CD4-positive, alpha-beta T cell treated with Interleukin-17A for 1 hour (primary cell): ENCODE data around the gene APRT.

Experiments
- DNase-seq: peaks from one replicate; pipeline ENCODE4 v3.0.0-alpha.2; 2020

APRT gene

GRCh38 chr16:88771294-88771772 lies 40.4 kb downstream of the APRT start:
- no peak for DNase-seq

DNA sequence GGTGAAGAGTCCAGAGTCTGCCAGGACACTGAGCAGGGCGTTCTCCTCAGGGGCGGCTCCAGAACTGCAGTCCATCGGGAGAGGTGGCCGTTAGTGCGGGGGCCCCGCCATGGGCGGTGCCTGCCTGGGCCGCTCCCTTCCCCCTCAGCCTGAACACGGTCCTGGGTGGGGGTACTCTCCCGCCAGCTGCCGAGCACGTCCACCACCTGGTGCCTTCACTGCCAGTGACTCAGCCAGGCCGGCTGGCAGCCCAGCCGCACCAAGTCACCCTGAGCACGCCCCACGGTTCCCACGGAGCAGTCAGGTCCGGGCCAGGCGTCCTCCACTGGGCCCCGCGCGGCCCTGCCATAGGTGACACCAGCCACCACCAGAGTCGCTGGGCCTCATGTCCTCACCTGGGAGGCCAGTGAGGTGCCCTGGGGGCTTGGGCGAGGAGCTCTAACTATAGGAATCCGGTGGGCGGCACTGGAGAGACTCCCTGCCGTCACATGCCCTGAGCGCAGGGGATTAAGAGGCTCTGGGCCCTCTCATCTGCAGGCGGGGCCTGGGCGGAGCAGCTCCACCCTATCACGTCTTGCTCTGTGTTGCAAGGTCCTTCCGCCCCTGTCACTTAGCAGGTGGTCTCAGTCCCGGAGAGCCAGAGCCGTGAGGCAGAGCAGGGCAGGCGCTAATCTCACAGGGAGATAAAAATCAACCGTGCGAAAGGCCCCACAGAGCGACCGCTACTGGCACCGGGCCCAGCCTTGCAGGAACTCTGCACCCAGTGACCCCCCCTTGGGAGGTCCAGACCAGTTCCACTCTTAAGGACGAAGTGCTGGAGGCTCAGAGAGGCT lies 41.1 kb downstream of the APRT start:
- no peak for DNase-seq

DNA sequence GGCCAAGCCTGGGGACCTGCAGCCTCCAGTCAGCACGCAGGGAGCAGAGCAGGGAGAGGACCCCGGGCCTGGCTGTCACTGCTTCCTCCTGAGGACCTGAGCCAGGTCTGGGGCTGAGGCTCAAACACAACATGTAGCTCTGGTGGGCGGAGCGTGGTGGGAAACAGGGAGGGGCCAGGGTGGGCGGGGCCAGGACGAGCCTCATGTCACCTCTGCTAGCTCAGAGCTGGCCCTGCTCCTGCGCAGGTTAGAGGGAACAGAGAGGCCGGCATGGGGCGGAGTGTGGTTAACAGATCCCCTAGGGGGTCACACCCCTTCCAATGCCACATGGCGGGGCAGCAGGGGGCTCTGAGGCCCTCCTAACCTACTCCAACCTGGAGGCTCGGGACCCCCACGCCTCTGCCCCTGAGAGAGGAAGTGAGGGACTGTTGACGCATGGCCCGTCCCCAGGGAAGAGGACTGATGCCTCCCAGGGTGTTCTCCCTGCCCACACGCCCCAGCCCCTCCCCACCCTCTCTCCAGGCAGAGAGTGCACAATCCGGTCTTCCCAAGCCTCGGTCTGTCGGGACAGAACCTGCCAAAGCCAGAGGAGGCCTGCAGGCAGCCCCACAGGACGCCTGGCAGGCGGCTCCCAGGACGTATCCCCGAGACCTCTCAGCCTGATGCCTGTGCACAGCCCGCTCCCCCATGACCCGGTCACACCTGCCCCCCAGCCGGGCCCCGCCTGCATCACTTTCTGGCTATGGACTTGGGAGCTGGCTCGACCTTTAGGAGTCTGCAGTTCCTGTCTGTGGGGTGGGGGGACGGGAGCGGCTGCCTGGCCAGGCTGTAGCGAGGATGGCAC lies 41.9 kb downstream of the APRT start:
- no peak for DNase-seq

DNA sequence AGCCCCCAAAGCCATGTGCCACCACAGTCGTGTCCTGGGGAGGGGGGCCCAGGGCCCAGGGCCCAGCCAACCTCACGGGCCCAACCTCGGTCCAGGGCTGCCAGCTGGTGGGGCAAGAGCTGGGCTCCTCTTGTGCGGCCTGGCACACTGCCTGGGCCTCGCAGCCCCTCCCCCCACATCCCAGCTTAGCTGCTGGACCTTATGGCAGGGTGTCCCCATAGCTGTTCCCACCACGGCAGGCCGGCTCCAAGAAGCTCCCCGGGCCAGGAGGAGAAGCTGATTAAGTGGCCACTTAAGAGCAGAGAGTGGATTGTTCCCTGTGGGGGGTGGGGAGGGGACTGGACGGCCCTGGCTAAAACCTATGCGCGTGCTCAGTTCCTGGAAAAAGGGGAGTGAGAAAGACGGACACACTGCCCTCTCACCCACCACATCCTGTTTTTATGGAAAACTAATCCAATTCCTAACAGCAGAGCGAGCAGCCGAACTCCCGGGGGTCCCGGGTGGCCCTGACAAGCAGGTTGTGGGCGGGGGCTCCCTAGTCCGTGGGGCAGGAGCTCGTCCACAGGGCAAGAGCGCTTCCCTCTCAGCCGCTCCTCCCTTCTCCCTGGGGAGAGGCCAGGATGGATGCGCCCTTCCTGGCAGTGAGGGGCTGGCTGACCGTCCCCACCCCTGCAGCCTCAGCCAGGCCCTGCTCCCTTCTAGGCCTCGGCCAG lies 43.5 kb downstream of the APRT start:
- no peak for DNase-seq

DNA sequence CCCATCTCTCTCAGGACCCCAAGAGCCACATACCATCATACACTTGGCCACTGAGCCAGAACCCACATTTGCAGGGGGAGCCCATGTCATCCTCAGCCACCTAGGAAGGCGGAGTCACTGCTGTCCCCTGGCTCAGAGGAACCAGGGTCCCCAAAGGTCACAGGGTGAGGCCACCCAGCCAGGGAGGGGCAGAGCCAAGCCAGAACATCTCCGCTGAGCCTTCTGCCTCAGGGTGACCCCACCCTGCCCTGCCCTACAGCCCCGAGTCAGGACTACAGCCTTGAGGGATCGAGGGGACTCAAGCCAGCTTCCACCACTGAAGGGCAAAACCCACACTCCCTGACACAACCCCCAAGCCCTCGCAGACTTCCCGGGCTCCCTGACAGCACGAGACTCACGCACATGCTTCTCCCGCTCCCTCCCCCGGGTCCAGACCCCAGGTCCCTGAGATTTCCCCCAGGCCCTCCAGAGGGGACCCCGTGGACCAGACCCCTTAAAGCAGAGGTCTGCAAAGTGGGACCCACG lies 44.1 kb downstream of the APRT start:
- no peak for DNase-seq

DNA sequence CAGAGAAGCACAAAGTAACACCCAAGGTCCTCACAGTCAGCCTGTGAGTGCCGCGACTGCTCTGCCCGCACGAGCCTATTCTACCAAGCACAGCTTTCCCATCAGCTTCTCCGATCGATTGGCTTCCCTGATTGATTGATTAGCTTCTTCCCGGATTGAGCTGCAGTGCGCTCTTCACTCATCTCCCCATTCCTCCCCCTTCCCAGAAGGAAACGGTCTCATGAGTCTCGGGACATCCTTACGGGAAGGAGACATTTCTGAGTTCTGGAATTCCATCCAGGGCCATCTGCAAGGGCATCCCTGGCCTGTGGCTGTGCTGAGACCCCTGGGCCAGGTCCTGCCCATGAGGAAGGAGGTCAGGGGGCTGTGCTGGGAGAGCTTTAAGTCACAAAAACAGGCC lies 44.8 kb downstream of the APRT start:
- DNase-seq = no peak

DNA sequence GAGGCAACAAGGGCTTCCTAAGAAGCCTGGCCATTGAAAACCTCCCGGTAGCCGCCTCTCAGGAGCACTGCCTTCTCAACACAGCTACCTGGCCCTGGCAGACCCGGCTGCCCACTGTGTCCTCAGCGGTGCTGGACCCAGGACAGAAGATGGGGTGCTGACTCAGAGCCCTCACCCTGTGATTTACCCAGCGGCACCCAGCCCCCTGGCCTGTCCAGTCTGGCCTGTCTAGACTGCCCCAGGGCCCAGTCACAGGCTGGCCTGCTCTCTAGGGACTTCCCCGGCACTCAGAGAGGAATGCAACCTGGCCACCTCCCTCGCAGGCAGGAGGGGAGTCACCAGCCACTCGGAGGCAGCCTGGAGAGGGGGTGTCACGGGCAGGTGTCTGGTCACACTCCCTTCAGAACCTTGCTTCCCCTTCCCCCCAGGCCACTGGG lies 46.8 kb downstream of the APRT start:
- DNase-seq = no peak

DNA sequence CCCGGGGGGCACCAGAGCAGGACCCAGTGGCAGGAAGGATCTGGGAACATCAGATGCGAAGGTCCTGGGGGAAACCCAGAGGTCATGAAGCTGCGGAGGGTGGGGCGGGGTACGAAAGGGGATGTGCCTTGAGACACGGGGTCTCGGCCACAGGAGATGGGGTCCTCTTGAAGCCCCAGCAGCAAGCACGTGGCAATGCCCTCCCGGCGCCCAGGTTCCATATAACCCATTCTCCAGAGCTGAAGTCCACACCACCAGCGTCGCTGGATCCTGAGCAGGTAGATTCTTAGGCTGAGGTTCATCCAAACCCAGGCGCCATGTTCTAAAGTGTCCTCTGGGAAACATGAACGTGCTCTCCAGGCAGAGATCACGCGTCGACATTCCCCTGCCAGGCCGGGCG lies 47.6 kb downstream of the APRT start:
- no peak for DNase-seq

DNA sequence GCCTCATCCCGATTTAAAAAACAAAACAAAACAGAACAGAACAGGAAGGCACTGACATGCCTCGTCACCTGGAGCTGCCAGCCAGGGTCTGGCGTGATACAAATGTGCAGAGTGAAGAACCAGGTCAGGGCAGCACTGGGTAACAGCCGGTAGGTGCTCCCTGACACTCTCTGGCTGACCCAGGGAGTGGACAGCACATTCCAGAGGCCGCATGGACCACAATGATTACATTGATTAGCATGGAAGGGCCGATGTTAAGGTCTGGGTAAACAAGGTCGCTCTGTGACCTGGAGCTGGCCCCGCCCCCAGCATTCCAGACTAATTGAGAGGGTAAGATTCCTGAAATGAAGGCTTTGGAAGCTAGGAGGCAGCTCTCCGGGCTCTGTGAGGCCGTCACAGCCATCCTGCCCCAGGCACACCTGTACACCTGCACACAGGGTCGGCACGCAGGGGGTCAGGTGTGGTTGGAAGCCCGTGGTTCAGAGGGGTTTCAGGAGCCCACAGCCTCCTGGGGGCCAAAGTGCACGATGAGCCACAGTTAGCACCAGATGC lies 48.1 kb downstream of the APRT start:
- no peak for DNase-seq

GRCh38 chr16:88762941-88763340 lies 48.8 kb downstream of the APRT start:
- no peak for DNase-seq

DNA sequence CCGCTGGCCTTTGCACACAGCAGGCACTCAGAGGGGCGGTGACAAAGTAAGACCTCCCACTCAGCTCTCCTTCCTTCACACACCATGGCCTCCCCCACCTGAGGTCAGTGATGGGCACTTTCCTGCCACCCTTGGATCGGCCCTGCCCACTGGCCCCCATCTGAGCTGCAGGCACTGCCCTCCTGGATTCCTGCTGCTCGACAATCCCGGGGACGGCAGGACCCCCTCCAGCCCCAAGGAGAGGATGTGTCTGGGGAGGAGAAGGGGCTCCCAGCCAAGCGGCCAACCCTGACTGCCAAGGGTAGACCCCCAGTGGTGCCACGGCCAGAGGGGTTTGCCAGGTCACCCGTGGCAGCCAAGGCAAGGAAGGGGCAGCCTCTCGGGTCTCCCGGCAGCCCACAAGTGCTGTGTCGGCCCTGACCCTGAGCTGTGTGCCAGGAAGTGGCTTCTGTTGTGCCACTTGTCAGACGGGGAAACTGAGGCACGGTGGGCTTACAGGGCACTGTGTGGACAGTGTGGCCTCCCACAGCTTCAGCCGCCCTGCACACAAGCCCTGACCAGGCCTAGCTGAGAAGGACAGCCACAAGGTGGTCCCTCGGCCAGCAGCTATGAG lies 49.4 kb downstream of the APRT start:
- no peak for DNase-seq

GRCh38 chr16:88761830-88762229 lies 49.9 kb downstream of the APRT start:
- DNase-seq = no peak

DNA sequence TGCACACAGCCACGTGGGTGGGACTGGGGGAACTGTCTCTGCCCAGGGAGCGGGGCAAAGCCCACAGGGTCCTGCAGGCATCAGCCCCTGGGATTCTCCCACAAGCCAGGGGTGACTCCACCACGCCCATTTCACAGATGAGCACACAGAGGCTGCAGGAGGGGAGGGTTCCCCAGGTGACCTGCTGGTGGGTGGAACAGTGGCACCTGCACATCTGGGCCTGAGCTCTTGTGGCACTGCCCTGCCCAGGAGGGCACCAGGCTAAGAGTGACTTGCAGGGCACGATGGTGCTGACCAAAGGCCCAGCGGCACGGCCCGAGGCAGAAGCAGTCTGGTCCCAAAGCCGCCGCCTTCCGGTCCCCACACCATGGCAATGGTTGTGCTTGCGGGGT lies 50.6 kb downstream of the APRT start:
- DNase-seq = no peak

DNA sequence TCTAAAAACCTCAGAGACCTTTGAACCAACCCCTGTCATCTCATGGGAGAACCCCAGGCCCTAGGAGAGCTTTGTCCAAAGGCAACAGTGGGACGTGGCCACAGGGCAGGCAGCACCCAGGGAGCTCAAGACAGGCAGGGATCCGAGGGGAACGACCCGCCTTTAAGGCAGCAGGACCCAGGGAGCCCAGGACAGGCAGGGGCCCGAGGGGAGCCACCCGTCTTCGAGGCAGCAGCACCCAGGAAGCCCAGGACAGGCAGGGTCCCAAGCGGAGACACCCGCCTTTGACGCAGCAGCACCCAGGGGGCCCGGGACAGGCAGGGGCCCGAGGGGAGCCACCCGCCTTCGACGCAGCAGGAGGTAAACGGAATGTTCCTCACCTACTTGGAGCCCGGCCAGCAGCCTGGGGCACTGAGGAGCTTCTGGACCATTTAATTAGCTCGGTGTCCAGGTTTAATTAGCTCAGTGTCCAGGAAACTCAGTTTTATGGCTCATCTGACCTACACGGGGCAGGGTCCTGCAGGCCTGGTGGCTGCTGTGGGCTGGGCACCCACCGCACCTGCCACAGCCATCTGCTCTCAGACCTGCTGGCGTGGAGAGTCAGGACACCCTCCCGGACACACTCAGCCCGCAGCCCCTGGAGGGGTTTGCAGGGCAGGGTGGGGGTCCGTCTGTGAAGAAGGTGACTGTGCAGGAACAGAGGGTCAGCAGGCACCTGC lies 51.1 kb downstream of the APRT start:
- no peak for DNase-seq

DNA sequence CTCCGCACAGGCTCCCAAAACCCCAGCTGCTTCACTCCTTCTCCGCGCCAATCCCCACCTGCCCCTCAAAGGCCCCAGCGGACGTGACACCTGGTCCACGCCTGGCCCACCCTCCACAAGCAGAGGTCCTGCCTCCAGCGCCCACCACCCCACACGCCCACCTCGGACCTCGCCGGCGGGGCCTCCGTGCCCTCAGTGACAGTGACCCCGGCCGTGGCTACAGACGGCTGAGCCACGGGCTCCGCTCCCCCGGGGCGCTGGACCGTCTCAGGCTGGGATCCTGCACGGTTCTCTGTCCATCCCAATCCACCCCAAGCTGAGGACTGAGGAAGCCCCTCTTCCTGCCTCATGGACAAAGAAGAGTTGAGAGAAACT lies 51.8 kb downstream of the APRT start:
- DNase-seq = no peak
